Motor neuron (in vitro differentiated cells): Measurements from ENCODE around the gene LDLRAD3. TPM values are rescaled to one million over a fixed set of nuclear protein-coding genes. Genes with fewer than 3 reads are reported as not detected.
A peak's percentile ranks its signal among the peaks of the same experiment; 100 is the strongest.

ENCODE experiments used
- ATAC-seq, 8 experiments: fragments of 200-7000 bp; cut with Tn5 transposase; replicated peaks in 6 of 8; 2 replicates each; pipeline ENCODE4 v1.8.0; 2021; ENCODE audit warnings: mild to moderate bottlenecking in 8 of 8, moderate library complexity in 8 of 8
- H3K27ac ChIP-seq, 2 donors: fragments of 250-450 bp; sonication (Bioruptor Pico); 2 replicates each; pipeline ENCODE4 v1.9.0; 2021; ENCODE audit warnings: antibody characterized with exemption in 2 of 2, mild to moderate bottlenecking in 2 of 2, moderate library complexity in 1 of 2
- H3K4me1 ChIP-seq, 2 donors: fragments of 250-450 bp; sonication (Bioruptor Pico); replicated peaks in 1 of 2; 2 replicates each; pipeline ENCODE4 v1.6.1; 2021; ENCODE audit warnings: antibody characterized with exemption in 2 of 2, mild to moderate bottlenecking in 2 of 2, moderate library complexity in 1 of 2
- H3K4me3 ChIP-seq, 5 donors: fragments of 250-450 bp; sonication (Bioruptor Pico); 2 replicates each; pipeline ENCODE4 v1.9.0; 2021; ENCODE audit warnings: antibody characterized with exemption in 5 of 5, mild to moderate bottlenecking in 5 of 5, moderate library complexity in 4 of 5
- WGBS, 10 experiments: fragments of 450-650 bp; shearing (Covaris generic); methylation state at CpG; one replicate each; pipeline ENCODE4 v1.0.0; 2022; 5-methylcytosine and 5-hydroxymethylcytosine counted together
- in situ Hi-C, 9 experiments: fragments of 400-800 bp; cut with MboI; loops; one replicate each; pipeline ENCODE4 v1.15.0; 2021; ENCODE audit warnings: low sequenced_read_pairs in 9 of 9, low pct_unique_long_range_greater_than_20kb in 2 of 9; ENCODE audit not compliant: unreplicated experiment in 9 of 9
- total RNA-seq, 8 experiments: library from RNA; unstranded; fragments of 300-600 nt; gene quantifications; 2 replicates each; pipeline versions ENCODE4 v1.2.3 to v1.2.4, GENCODE V29; 2022

LDLRAD3 gene
- total RNA-seq, 8 experiments from 2014 or later: 6.8 to 37.0 (median 21.8) TPM

- 74 to 100% (median 92%) methylated on average over 3 to 8 of the region's 11 CpGs; no CpG with 5 or more reads in 5 of the 10 experiments for WGBS, 10 experiments
- no peak for ATAC-seq
- H3K27ac ChIP-seq: no peak overlapping the region
- in situ Hi-C loops: no loop called here
- H3K4me3 ChIP-seq: no peak overlapping the region
- H3K4me1 ChIP-seq: peaks cover 2 to 11% of the 10 kb centered on the region in 2 donors
Measured at GRCh38 chr11:36103933-36104530, 160.2 kb downstream of the LDLRAD3 start.

- 88 to 100% (median 92%) methylated on average over 1 to 4 of the region's 4 CpGs; no CpG with 5 or more reads in 5 of the 10 experiments for WGBS, 10 experiments
- H3K4me1 ChIP-seq: peaks cover 3 to 15% of the 10 kb centered on the region in 2 donors
- no peak overlapping the region for H3K27ac ChIP-seq
- ATAC-seq: no peak
- H3K4me3 ChIP-seq: no peak overlapping the region
- in situ Hi-C loops: no loop called here
Measured at GRCh38 chr11:36104660-36104992, 160.8 kb downstream of the LDLRAD3 start.

- in situ Hi-C loops: no loop called here
- 87 to 100% (median 97%) methylated on average over 3 to 7 of the region's 9 CpGs; no CpG with 5 or more reads in 4 of the 10 experiments for WGBS, 10 experiments
- ATAC-seq: no peak
Measured at GRCh38 chr11:36105743-36106581, 162.1 kb downstream of the LDLRAD3 start.

GRCh38 chr11:36107547-36107946 lies 163.7 kb downstream of the LDLRAD3 start:
- in situ Hi-C loops: no loop called here
- ATAC-seq: no peak
- Histone ChIP-seq H3K4me1 (peaks cover 16 to 30% of the 10 kb centered on the region in 2 donors), H3K4me3 (no peak overlapping the region), H3K27ac (no peak overlapping the region)
- 60 to 100% (median 92%) methylated on average over 1 to 5 of the region's 5 CpGs; no CpG with 5 or more reads in 1 of the 10 experiments for WGBS, 10 experiments

More at GRCh38 chr11:36105743-36106581, 162.1 kb downstream of the LDLRAD3 start:
- Histone ChIP-seq H3K4me3 (no peak overlapping the region), H3K4me1 (peaks cover 16 to 28% of the 10 kb centered on the region in 2 donors), H3K27ac (no peak overlapping the region)

- WGBS, 10 experiments: 47 to 100% (median 80%) methylated on average over 1 to 7 of the region's 12 CpGs; no CpG with 5 or more reads in 2 of the 10 experiments
- in situ Hi-C loops: no loop called here
Measured at GRCh38 chr11:36108881-36109589, 165.2 kb downstream of the LDLRAD3 start.

GRCh38 chr11:36109590-36109849 lies 165.7 kb downstream of the LDLRAD3 start:
- in situ Hi-C loops: no loop called here
- WGBS, 10 experiments: 20 to 100% (median 61%) methylated on average over 1 to 3 of the region's 3 CpGs
- no peak overlapping the region for H3K27ac ChIP-seq
- no peak for ATAC-seq
- H3K4me1 ChIP-seq: peaks cover 16 to 30% of the 10 kb centered on the region in 2 donors
- no peak overlapping the region for H3K4me3 ChIP-seq

More at GRCh38 chr11:36108881-36109589, 165.2 kb downstream of the LDLRAD3 start:
- H3K4me1 ChIP-seq: peaks cover 16 to 30% of the 10 kb centered on the region in 2 donors
- ATAC-seq: no peak
- no peak overlapping the region for H3K4me3 ChIP-seq
- H3K27ac ChIP-seq: no peak overlapping the region

- Histone ChIP-seq H3K4me1 (peaks cover 16 to 25% of the 10 kb centered on the region in 2 donors), H3K4me3 (no peak overlapping the region), H3K27ac (no peak overlapping the region)
- peak in 4 of 8 experiments; percentile 24 to 41 (median 25) for ATAC-seq
- in situ Hi-C loops: no loop called here
- WGBS, 10 experiments: 9 to 82% (median 21%) methylated on average over 2 to 6 of the region's 6 CpGs; no CpG with 5 or more reads in 1 of the 10 experiments
Measured at GRCh38 chr11:36109850-36110606, 166.2 kb downstream of the LDLRAD3 start.

- H3K27ac ChIP-seq: no peak overlapping the region
- WGBS, 10 experiments: 40 to 100% (median 73%) methylated on average over 1 to 6 of the region's 9 CpGs
- no peak overlapping the region for H3K4me3 ChIP-seq
- H3K4me1 ChIP-seq: peaks cover 16 to 21% of the 10 kb centered on the region in 2 donors
- in situ Hi-C loops: no loop called here
- ATAC-seq: peak in 4 of 8 experiments; percentile 24 to 81 (median 46)
Measured at GRCh38 chr11:36110668-36111410, 167.0 kb downstream of the LDLRAD3 start.

GRCh38 chr11:36114095-36114494 lies 170.2 kb downstream of the LDLRAD3 start:
- in situ Hi-C loops: no loop called here
- WGBS, 10 experiments: 89 to 100% (median 100%) methylated on average over 1 to 7 of the region's 7 CpGs; no CpG with 5 or more reads in 3 of the 10 experiments
- H3K27ac ChIP-seq: no peak overlapping the region
- no peak overlapping the region for H3K4me3 ChIP-seq
- no peak for ATAC-seq
- H3K4me1 ChIP-seq: peaks cover 16 to 19% of the 10 kb centered on the region in 2 donors

- Histone ChIP-seq H3K27ac (no peak overlapping the region), H3K4me1 (peaks cover 8 to 11% of the 10 kb centered on the region in 2 donors), H3K4me3 (no peak overlapping the region)
- ATAC-seq: no peak
- 90 to 100% (median 96%) methylated on average over 2 to 7 of the region's 9 CpGs; no CpG with 5 or more reads in 4 of the 10 experiments for WGBS, 10 experiments
- in situ Hi-C loops: no loop called here
Measured at GRCh38 chr11:36115378-36115801, 171.5 kb downstream of the LDLRAD3 start.

GRCh38 chr11:36116161-36116560 lies 172.3 kb downstream of the LDLRAD3 start:
- Histone ChIP-seq H3K4me1 (peaks cover 10 to 11% of the 10 kb centered on the region in 2 donors), H3K4me3 (no peak overlapping the region), H3K27ac (no peak overlapping the region)
- WGBS, 10 experiments: 40 to 100% (median 93%) methylated on average over 1 to 5 of the region's 6 CpGs; no CpG with 5 or more reads in 1 of the 10 experiments
- no peak for ATAC-seq
- in situ Hi-C loops: no loop called here

GRCh38 chr11:36118084-36118483 lies 174.2 kb downstream of the LDLRAD3 start:
- no peak overlapping the region for H3K4me3 ChIP-seq
- in situ Hi-C loops: no loop called here
- peaks cover 19 to 22% of the 10 kb centered on the region in 2 donors for H3K4me1 ChIP-seq
- no peak for ATAC-seq
- no peak overlapping the region for H3K27ac ChIP-seq
- WGBS, 10 experiments: 50 to 100% (median 83%) methylated on average over 1 to 2 of the region's 2 CpGs; no CpG with 5 or more reads in 1 of the 10 experiments
